OCI-LY7 (cell line): ENCODE results near the gene DOCK1. TPM values are rescaled to one million over a fixed set of nuclear protein-coding genes. Genes with fewer than 3 reads are reported as not detected.

Experiments used
- BruUV-seq: library from RNA; stranded (reverse); fragments of 400-500 nt; replicated peaks from 2 replicates; lab custom pipeline; 2021; lab: Mats Ljungman, UMichigan
- CTCF ChIA-PET: fragments of 300-600 bp; sonication (Branson Sonifier 250); formaldehyde crosslinking; loops from one replicate; lab custom pipeline; 2022; ENCODE audit warnings: antibody characterized with exemption; ENCODE audit not compliant: unreplicated experiment; lab: Charles Lee
- POLR2A ChIA-PET: fragments of 300-600 bp; sonication (Branson Sonifier 250); formaldehyde crosslinking; loops from one replicate; lab custom pipeline; 2022; ENCODE audit warnings: antibody characterized with exemption; lab: Charles Lee
- DNase-seq: peaks from one replicate; pipeline ENCODE4 v3.0.0-alpha.2; 2015; ENCODE audit warnings: low spot score
- H2AFZ ChIP-seq: fragments of 200-600 bp; sonication (generic), shearing (Covaris generic); 2 replicates; pipeline ENCODE4 v1.6.1; 2014; ENCODE audit warnings: mild to moderate bottlenecking, antibody characterized with exemption, low read length, moderate library complexity
- H3K27ac ChIP-seq: fragments of 200-600 bp; sonication (generic); 2 replicates; pipeline ENCODE4 v1.5.1; 2014; ENCODE audit warnings: mixed run types, low read depth, mild to moderate bottlenecking, moderate library complexity, low read length, inconsistent platforms; ENCODE audit not compliant: poor library complexity, severe bottlenecking
- H3K36me3 ChIP-seq: fragments of 200-600 bp; sonication (generic); 2 replicates; pipeline ENCODE4 v1.6.1; 2014; ENCODE audit warnings: mild to moderate bottlenecking, antibody characterized with exemption, low read length, moderate library complexity, mixed read lengths; ENCODE audit not compliant: insufficient read depth
- H3K4me1 ChIP-seq: fragments of 200-600 bp; sonication (generic); 2 replicates; pipeline ENCODE4 v1.5.1; 2014; ENCODE audit warnings: mild to moderate bottlenecking, low read length; ENCODE audit not compliant: insufficient read depth, poor library complexity, severe bottlenecking
- H3K4me2 ChIP-seq: fragments of 200-600 bp; sonication (generic); 2 replicates; pipeline ENCODE4 v1.6.1; 2014; ENCODE audit warnings: mild to moderate bottlenecking, low read length
- H3K4me3 ChIP-seq: fragments of 200-600 bp; sonication (generic); 2 replicates; pipeline ENCODE4 v1.5.1; 2014; ENCODE audit warnings: mild to moderate bottlenecking, low read depth, low read length; ENCODE audit not compliant: poor library complexity, severe bottlenecking
- H3K79me2 ChIP-seq: fragments of 200-600 bp; sonication (generic); 2 replicates; pipeline ENCODE4 v1.6.1; 2016; ENCODE audit warnings: low read depth, mild to moderate bottlenecking, low read length, moderate library complexity, mixed read lengths; ENCODE audit not compliant: insufficient read depth
- H3K9me2 ChIP-seq: fragments of 200-600 bp; sonication (generic); 2 replicates; pipeline ENCODE4 v1.6.1; 2016; ENCODE audit warnings: mild to moderate bottlenecking, low read length, mixed read lengths; ENCODE audit not compliant: insufficient read depth
- H3K9me3 ChIP-seq: fragments of 200-600 bp; sonication (generic); 2 replicates; pipeline ENCODE4 v1.6.1; 2014; ENCODE audit warnings: mild to moderate bottlenecking, mixed run types, low read length, mixed read lengths
- H4K20me1 ChIP-seq: fragments of 200-600 bp; sonication (generic); 2 replicates; pipeline ENCODE4 v1.6.1; 2014; ENCODE audit warnings: mild to moderate bottlenecking, antibody characterized with exemption, low read length, moderate library complexity, mixed read lengths; ENCODE audit not compliant: insufficient read depth
- EZH2phosphoT487 ChIP-seq: fragments of 200-600 bp; sonication (generic); IDR thresholded peaks from 2 replicates; pipeline ENCODE4 v1.6.1; 2018; ENCODE audit warnings: low read depth, borderline replicate concordance, mild to moderate bottlenecking, mixed run types, antibody characterized with exemption, low read length, moderate library complexity, mixed read lengths
- intact Hi-C: fragments of 100-400 bp; cut with micrococcal nuclease; formaldehyde crosslinking; loops from one replicate; pipeline ENCODE4 v1.10.0; 2022; ENCODE audit not compliant: unreplicated experiment
- total RNA-seq, 2 experiments: library from RNA; depleted of rRNA in 1 of 2; stranded (reverse); fragments of >200 nt in 1 of 2; shearing (Covaris generic) in 1 of 2; gene quantifications; 2 replicates each; pipeline ENCODE4 v1.2.3, GENCODE V29; 2014 to 2022
- TF ChIP-seq, protein P1 (sequence below): fragments of 200-600 bp; sonication (generic); conservative IDR thresholded peaks from 2 replicates; pipeline ENCODE4 v1.5.1; 2014; ENCODE audit warnings: mild to moderate bottlenecking, antibody characterized with exemption, low read length, moderate library complexity, mixed read lengths

Gene DOCK1
- total RNA-seq, 2 experiments from 2014 or later, result not detected

GRCh38 chr10:127036987-127037386 is 131.8 kb downstream of the DOCK1 start:
- TF ChIP-seq, protein P1, sequence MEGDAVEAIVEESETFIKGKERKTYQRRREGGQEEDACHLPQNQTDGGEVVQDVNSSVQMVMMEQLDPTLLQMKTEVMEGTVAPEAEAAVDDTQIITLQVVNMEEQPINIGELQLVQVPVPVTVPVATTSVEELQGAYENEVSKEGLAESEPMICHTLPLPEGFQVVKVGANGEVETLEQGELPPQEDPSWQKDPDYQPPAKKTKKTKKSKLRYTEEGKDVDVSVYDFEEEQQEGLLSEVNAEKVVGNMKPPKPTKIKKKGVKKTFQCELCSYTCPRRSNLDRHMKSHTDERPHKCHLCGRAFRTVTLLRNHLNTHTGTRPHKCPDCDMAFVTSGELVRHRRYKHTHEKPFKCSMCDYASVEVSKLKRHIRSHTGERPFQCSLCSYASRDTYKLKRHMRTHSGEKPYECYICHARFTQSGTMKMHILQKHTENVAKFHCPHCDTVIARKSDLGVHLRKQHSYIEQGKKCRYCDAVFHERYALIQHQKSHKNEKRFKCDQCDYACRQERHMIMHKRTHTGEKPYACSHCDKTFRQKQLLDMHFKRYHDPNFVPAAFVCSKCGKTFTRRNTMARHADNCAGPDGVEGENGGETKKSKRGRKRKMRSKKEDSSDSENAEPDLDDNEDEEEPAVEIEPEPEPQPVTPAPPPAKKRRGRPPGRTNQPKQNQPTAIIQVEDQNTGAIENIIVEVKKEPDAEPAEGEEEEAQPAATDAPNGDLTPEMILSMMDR, result no peak
- TF ChIP-seq EZH2phosphoT487, result no peak
- intact Hi-C loops, result no loop called here

DNA sequence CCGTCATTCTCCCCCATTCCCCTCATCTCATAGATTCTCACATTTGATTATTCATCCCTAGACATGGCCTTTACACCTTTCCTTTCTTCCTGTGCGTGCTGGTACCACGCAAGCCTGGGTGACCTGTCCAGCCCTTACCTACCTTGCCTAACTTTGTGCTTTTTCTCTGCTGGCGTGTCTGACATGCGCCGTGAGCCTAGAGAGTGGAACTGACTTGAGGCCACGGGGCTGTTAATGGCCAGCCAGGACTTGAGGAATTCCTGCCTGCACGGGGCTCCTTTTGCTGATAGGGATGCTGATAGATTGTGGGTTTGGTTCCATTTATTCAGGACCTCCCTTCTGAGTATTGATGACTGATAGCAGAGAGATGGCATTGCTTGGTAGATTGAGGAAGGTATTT is 134.2 kb downstream of the DOCK1 start:
- no peak overlapping the region for H3K4me2 ChIP-seq
- TF ChIP-seq, protein P1, result no peak
- no peak for TF ChIP-seq EZH2phosphoT487
- H3K9me2 ChIP-seq, result no peaks in the 10 kb centered on the region
- no peaks in the 10 kb centered on the region for H3K36me3 ChIP-seq
- no peaks in the 10 kb centered on the region for H3K9me3 ChIP-seq
- CTCF ChIA-PET, result no interaction called here
- H3K79me2 ChIP-seq, result no peaks in the 10 kb centered on the region
- BruUV-seq, result no TSS peak
- no peaks in the 10 kb centered on the region for H4K20me1 ChIP-seq
- H3K4me3 ChIP-seq, result no peak overlapping the region
- POLR2A ChIA-PET, result no interaction called here
- H2AFZ ChIP-seq, result no peak overlapping the region
- no peak overlapping the region for H3K27ac ChIP-seq
- no peaks in the 10 kb centered on the region for H3K4me1 ChIP-seq
- DNase-seq, result no peak
- intact Hi-C loops, result no loop called here

More at GRCh38 chr10:127036987-127037386, 131.8 kb downstream of the DOCK1 start:
- no peaks in the 10 kb centered on the region for H3K36me3 ChIP-seq
- no peaks in the 10 kb centered on the region for H3K9me2 ChIP-seq
- no peak overlapping the region for H2AFZ ChIP-seq
- no peaks in the 10 kb centered on the region for H4K20me1 ChIP-seq
- no peaks in the 10 kb centered on the region for H3K4me1 ChIP-seq
- ChIA-PET POLR2A (interaction anchor here (0.6 kb wide), 2 partner anchors 11 to 165 kb away, joined by 4 to 5 read pairs; no protein-coding TSS in a partner anchor), CTCF (no interaction called here)
- no peak overlapping the region for H3K4me3 ChIP-seq
- H3K79me2 ChIP-seq, result no peaks in the 10 kb centered on the region
- no peaks in the 10 kb centered on the region for H3K9me3 ChIP-seq
- BruUV-seq, result no TSS peak
- no peak overlapping the region for H3K27ac ChIP-seq
- H3K4me2 ChIP-seq, result no peak overlapping the region
- DNase-seq, result no peak

- intact Hi-C loops, result no loop called here
- H4K20me1 ChIP-seq, result no peaks in the 10 kb centered on the region
- no peak overlapping the region for H3K4me2 ChIP-seq
- H2AFZ ChIP-seq, result no peak overlapping the region
- no peaks in the 10 kb centered on the region for H3K9me2 ChIP-seq
- H3K9me3 ChIP-seq, result no peaks in the 10 kb centered on the region
- POLR2A ChIA-PET, result no interaction called here
- no peaks in the 10 kb centered on the region for H3K36me3 ChIP-seq
- no peaks in the 10 kb centered on the region for H3K79me2 ChIP-seq
- H3K27ac ChIP-seq, result no peak overlapping the region
- BruUV-seq, result no TSS peak
- CTCF ChIA-PET, result no interaction called here
- no peak for DNase-seq
- no peak overlapping the region for H3K4me3 ChIP-seq
- no peaks in the 10 kb centered on the region for H3K4me1 ChIP-seq
- TF ChIP-seq, protein P1, result no peak
- no peak for TF ChIP-seq EZH2phosphoT487
These were observed 135.5 kb downstream of the DOCK1 start for GRCh38 chr10:127040756-127041155.
